GM19351 (cell line): Measurements from ENCODE around the gene STAT5B.
A peak's percentile ranks its signal among the peaks of the same experiment; 100 is the strongest.
"Not testable (repeated sequence)": the region's sequence is repeated elsewhere in the genome, so short reads cannot be mapped to it uniquely, and the experiment has no call there.

Experiments
- ATAC-seq: cut with Tn5 transposase; IDR thresholded peaks from one replicate; pipeline ENCODE4 v1.9.1; 2021; ENCODE audit warnings: mild to moderate bottlenecking, moderate library complexity; ENCODE audit not compliant: unreplicated experiment

Gene STAT5B

DNA sequence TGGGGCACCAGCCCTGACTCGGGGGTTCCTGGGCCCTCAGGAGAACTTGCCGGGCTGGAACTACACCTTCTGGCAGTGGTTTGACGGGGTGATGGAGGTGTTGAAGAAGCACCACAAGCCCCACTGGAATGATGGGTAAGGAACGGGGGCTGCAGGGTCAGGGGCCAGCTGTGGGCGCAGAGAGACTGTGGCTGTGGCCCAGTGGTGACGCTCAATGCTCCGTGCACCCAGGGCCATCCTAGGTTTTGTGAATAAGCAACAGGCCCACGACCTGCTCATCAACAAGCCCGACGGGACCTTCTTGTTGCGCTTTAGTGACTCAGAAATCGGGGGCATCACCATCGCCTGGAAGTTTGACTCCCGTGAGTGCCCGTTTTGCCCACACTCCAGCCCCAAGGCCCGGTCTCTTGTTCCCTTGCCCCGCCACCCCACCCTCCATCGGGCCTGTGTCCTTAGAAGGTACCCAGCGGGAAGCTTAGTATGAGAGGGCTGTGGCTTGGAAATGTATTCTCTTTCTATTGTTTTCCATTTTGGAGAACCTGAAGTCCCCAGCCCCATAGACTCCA lies 31.3 kb upstream of the STAT5B start:
- no peak for ATAC-seq

DNA sequence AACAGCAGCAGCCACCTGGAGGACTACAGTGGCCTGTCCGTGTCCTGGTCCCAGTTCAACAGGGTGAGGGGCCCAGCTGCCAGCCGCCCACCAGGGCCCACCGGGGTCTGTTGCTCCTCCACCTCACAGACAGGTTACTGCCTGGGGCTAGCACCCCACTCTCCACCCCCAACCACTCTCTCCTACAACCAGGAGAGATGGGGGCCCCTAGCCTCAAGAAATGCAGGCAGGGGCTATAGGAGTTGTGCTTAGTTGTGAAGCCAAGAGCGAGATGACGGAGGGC lies 30.1 kb upstream of the STAT5B start:
- ATAC-seq, result no peak

DNA sequence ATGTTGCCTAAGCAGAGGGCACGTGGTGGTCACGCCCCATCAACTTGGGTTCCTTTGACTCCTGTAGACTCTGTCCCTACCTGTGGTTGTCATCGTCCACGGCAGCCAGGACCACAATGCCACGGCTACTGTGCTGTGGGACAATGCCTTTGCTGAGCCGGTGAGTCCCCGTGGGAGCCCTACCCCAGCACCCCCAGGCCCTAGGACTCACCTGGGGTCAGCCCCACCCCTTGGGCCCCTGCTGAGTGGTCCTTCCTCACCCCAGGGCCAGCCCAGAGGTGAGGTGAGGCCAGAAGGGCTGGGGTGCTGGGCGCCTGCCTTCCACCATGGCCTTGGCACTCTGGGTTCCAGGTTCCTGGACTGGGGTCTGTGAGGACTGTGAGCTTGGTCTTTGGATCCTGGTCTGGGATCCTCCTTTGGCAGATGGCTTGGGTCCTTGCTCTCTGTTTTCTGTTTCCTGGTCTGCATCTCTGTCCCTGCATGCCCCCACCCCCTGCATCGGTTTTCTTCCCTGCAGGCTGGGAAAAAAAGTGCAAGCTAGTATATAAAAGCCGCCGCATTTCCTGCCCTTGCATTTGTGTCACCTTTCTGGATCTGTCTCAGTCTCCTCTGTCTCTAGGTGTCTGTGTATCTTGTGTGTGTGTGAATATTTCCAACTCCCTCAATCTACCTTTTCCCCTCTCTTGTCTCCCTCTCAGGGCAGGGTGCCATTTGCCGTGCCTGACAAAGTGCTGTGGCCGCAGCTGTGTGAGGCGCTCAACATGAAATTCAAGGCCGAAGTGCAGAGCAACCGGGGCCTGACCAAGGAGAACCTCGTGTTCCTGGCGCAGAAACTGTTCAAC lies 29.6 kb upstream of the STAT5B start:
- ATAC-seq, result no peak

DNA sequence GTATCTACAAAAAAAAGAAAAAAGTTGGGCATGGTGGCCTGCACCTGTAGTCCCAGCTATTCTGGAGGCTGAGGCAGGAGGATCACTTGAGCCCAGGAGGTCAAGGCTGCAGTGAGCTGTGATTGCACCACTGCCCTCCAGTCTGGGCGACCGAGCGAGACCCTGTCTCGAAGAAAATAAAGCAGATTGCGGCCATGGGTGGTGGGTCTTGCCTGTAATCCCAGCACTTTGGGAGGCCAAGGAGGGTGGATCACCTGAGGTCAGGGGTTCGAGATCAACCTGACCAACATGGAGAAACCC lies 28.8 kb upstream of the STAT5B start:
- ATAC-seq, result not testable (repeated sequence)

DNA sequence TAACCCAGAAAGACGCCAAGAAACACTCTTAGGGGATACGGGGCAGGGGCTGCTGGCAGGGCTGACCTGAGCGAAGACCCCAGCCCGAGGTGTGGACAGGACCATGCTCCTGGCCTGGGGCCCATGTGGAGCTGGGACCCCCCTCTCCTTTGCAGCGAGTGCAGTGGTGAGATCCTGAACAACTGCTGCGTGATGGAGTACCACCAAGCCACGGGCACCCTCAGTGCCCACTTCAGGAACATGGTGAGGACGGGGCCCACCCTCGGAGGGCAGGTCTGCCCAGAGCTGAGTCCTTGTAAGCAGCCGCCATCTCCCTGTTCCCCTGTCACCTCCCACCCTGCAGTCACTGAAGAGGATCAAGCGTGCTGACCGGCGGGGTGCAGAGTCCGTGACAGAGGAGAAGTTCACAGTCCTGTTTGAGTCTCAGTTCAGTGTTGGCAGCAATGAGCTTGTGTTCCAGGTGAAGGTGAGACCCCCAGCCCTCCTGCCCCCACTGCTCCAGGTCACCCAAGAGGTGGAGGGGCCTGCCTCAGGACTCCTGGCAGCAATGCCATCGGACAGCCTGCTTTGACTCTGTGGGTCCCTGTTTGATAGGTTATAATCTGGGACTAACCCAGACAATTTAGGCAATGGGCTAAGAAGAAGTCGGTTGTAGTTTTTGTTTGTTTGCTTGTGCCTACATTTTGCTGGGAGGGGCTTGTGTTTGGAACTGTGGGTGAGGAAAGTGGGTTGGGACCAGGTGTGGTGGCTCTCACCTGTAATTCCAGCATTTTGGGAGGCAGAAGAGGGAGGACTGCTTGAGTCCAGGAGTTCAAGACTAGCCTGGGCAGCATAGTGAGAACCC lies 28.2 kb upstream of the STAT5B start:
- ATAC-seq, result no peak

DNA sequence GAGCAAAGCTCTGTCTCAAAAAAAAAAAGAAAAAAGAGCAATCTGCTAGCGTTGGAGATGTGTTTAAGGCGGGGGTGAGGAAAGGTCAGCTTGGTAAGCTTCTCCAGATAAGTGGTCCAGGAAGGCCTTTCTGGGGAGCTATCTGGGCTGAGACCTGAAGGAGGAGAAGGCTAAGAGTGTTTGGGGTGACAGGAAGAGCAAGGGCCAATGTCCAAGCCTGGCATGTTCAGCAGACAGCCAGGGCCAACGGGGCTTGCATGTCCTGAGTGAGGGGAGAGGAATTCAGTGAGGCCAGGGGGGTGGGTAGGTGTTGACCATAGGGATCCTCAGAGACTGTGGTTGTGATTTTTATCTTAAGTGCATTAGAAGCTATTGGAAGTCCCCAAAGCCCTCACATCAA lies 27.5 kb upstream of the STAT5B start:
- ATAC-seq, result no peak

DNA sequence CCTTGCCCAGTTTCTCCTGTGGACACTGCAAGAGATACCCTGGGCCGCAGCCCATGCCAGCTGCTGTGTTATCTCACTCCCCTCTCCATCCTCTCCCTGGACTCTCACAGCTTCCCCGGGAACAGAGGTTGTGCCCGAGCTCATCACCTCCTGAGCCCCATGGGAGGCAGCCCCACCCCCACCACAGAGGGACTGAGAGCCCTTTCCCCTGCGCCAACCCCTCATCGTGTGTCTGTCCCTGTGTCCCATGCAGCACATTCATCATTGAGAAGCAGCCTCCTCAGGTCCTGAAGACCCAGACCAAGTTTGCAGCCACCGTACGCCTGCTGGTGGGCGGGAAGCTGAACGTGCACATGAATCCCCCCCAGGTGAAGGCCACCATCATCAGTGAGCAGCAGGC lies 24.8 kb upstream of the STAT5B start:
- ATAC-seq, result no peak

DNA sequence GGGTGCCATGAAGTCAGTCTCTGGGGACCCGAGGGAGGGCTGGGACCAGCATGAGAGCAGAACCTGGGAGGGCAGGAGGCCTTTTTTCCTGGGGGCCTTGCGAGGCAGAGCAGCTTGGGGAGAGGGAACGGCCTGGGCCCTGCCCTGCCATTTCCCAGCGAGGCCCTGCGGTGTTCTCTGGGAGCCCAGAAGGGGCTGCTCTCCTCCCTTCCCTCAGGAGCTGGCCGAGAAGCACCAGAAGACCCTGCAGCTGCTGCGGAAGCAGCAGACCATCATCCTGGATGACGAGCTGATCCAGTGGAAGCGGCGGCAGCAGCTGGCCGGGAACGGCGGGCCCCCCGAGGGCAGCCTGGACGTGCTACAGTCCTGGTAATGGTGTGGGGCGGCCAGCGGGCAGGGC lies 23.7 kb upstream of the STAT5B start:
- not testable (repeated sequence) for ATAC-seq

DNA sequence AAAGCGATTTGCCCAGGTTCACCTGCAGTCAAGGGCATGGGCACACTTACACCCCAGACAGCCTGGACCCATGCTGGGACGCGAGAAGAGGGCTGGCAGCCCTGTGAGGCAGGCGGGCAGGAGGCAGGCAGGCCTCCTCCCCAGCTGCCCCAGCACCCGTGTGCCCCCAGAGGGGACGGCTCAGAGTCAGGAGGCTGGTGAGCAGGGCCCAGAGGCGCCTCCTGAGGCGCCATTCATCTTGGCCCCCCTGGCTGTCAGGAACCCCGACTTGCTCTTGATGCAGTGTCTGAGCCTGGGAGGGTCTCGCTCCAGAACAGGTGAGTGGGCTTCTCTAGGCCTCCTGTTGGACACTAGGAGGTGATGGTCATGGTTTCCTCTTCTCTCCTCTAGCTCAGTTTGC lies 23.2 kb upstream of the STAT5B start:
- ATAC-seq, result not testable (repeated sequence)

DNA sequence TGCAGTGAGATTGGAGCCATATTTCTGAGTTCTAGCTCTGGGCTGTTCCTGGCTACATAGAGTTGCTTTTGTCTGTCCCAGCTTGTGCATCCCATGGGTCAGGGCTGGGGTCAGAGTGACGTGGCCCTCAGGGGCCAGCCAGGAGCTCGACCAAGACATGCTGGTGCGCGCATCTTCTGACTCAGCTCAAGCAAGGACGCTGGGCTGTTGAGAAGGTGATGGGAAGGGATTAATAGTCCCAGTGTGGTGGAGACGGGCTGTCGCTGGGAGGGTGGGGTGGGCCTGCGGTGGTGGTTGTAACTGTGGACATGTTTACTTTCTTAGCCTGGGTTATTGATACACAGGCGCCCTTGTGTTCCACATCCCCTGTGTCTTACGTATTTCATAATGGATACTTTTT lies 21.6 kb upstream of the STAT5B start:
- not testable (repeated sequence) for ATAC-seq

DNA sequence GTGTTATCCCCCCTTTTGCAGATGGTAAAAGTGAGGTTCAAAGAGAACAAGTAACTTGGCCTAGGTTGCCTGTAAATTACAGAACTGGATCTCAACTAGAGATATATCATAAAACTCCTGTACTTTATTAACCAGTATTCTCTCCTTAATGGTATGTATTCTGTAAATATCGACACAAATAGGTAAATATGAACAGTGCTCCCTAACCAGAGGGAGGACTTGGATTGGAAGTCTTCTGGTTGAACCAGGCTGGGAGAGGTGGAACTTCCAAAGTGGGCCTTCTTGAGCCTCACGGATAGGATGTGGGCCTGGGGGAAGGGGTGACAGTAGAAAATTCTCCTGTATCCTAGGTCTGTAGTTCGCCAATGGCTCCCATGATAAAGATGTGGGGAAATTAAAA lies 19.8 kb upstream of the STAT5B start:
- no peak for ATAC-seq

DNA sequence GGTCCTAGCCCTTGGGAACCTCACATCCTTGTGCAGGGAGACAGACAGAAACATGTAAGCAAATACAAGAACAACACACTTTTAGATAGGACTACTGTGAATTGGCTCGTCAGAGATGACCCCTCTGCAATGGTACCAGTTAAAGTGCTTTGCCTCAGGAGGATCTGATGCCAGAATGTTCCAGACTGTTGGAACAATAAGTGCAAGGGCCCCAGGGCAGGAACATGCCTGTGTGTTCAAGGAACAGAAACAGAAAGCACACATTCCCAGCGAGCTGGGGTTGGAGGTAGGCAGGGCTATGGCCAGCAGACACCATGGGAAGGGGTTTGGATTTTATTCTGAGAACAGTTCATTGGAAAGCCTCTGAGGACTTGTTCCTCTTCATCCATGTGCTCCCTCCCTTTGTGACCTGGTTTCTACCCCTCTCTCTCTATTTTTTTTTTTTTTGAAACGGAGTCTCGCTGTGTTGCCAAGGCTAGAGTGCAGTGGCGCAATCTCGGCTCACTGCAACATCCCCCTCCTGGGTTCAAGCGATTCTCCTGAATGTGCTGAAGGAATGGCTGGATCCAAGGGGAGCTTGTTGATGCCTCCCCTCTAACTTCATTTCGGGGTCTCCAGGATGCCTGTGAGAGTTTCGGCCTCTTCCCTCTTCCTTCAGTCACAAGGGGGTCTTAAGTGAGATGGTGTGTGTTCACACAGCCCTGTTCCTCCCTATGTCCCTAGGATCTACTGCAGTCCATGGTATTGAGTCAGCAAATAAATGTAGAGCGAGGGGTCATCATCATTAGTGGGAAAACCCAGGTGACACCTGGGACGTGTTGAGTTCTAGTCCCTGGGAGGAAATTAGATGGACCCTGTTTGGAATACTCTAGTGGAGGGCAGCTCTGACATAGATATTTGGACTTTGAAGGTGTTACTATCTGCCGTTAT lies 18.5 kb upstream of the STAT5B start:
- ATAC-seq, result no peak

DNA sequence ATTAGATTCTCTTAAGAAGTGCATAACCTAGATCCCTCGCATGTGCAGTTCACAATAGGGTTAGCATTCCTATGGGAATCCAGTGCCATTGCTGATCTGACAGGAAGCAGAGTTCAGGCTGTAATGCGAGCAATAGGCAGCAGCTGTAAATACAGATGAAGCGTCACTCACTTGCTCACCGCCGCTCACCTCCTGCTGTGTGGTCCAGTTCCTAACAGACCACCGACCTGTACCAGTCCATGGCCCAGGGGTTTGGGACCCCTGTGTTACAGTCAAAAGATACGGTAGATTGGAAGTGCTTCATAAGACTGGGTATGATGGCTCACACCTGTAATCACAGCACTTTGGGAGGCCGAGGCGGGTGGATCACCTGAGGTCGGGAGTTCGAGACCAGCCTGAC lies 14.9 kb upstream of the STAT5B start:
- no peak for ATAC-seq

DNA sequence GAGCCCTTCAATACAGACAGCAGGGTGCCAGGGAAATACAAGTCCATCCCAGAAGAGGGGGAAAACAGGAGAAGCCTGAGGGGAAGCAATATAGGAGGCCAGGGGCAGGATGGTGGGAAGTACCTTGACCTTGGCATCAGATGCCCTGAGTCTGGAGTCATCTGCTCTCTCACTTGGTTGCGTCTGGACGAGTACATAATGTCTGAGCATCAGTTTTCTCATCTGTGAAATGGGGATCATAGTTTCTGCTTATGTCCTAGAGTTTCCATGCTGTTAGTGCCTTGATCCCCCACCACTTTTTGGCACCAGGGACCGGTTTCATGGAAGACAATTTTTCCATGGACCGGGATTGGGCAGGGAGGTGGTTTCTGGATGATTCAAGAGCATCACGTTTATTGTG lies 14.4 kb upstream of the STAT5B start:
- no peak for ATAC-seq

DNA sequence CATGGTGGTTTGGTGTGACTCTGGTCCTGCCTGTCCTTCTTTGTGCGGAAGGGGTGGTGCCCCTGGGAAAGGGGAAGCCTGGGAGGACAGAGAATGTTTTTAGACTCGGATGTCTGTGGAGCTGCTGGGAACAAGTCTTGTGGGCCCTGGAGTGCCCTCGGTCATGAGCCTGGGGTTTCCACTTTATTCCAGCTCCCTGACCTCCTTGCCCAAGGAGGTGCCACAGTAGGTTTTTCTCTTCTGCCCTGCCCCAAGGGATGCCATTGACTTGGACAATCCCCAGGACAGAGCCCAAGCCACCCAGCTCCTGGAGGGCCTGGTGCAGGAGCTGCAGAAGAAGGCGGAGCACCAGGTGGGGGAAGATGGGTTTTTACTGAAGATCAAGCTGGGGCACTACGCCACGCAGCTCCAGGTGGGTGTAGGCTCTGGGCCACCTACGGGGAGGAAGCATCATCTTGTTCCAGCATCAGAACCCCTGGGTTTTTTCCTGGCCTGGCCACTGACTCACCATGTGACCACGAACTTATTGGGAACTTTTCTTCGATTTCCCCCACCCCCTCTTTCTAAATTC lies 13.5 kb upstream of the STAT5B start:
- no peak for ATAC-seq

DNA sequence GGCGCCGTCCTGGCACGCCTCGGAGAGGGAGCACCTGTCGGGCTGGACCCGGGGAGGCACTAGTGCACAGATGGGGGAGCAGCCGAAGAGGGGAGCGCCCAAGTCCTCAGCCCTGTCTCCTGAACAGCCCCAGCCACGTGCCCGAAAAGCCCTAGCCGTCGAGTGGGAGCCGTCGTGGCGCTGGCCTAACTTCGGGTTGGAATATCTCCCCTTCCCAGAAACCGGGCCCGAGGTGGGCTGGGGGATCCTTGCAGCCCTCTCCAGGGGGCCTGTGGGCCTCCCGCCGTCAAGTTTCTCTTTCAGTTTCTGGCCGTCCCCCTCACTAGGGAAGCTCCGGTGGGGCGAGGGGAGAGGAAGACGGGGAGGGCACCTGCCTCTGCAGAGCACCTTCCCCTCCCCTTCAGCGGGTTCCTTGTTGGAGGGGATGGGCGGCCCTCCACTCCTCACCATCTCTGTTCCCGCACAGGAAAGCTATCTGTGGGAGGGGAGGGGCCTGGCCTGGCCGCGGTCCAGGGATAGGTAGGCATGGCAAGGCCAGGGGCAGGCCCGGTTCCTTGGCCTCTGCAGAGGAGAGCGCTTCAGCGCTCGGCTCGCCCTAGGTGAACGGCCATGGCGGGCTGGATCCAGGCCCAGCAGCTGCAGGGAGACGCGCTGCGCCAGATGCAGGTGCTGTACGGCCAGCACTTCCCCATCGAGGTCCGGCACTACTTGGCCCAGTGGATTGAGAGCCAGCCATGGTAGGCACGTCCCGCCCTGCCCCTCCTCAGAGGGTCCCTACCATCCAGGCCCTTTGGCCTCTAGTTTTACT lies 12.8 kb upstream of the STAT5B start:
- no peak for ATAC-seq

DNA sequence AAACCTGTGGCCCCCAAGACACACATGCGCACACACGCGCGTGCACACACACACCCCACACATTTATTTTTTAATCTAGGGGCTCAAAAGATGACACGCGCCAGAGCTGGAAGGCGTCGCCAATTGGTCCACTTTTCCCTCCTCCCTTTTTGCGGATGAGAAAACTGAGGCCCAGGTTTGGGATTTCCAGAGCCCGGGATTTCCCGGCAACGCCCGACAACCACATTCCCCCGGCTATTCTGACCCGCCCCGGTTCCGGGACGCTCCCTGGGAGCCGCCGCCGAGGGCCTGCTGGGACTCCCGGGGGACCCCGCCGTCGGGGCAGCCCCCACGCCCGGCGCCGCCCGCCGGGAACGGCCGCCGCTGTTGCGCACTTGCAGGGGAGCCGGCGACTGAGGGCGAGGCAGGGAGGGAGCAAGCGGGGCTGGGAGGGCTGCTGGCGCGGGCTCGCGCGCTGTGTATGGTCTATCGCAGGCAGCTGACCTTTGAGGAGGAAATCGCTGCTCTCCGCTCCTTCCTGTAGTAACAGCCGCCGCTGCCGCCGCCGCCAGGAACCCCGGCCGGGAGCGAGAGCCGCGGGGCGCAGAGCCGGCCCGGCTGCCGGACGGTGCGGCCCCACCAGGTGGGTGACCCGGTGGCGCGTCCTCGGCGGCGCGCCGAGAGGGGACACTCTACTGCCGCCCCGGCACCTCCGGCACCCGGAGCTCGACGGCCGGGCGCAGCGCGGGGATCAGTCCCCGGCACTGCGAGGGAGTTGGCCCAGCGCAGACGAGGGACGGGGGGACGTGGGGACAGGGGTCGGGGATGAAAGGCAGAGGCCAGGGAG lies 12.0 kb upstream of the STAT5B start, which contains the start of gene STAT5A:
TSS of gene STAT5A (plus strand) at position 522 of the 826 bp plus-strand sequence. CDS start 914 bp downstream, outside the sequence.
- ATAC-seq, result peak; percentile 56

DNA sequence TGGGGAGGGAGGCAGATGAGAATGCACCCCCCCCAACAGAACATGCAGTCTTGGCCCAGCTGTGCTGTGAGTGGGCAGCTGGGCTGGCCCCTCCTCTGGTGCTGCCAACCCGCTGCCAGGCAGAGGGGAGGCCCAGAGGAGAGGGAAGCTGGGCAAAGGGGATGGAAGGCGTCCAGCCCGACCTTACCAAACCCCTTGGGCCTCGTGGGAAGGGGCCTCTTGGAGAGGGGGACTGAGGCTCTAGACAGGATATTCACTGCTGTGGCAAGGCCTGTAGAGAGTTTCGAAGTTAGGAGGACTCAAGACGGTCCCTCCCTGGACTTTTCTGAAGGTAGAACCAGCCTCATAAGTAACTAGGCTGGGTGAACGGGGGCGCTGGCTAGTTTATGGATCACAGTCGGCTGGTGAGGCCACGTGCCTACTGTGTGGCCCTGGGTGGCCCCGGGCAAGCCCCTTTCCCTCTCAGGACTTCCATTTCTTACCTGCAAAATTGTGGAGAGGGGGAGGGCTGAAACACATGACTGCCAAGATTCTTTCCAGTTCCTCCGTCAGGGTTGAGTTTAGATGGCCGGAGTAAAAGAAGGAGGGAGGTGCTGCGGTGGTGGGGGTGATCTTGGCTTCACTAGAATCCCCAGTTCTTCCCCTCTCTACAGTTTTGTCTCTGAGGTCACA lies 11.2 kb upstream of the STAT5B start:
- no peak for ATAC-seq
